IPS DF 4.7 (cell line): ENCODE data around the gene SLCO2B1.
"Not testable (repeated sequence)": the region's sequence is repeated elsewhere in the genome, so short reads cannot be mapped to it uniquely, and the experiment has no call there.

Source experiments
- DNase-seq: peaks from one replicate; pipeline ENCODE4 v3.0.0-alpha.2; 2013; ENCODE audit warnings: low spot score; ENCODE audit errors: extremely low read depth

SLCO2B1 gene, protein sequence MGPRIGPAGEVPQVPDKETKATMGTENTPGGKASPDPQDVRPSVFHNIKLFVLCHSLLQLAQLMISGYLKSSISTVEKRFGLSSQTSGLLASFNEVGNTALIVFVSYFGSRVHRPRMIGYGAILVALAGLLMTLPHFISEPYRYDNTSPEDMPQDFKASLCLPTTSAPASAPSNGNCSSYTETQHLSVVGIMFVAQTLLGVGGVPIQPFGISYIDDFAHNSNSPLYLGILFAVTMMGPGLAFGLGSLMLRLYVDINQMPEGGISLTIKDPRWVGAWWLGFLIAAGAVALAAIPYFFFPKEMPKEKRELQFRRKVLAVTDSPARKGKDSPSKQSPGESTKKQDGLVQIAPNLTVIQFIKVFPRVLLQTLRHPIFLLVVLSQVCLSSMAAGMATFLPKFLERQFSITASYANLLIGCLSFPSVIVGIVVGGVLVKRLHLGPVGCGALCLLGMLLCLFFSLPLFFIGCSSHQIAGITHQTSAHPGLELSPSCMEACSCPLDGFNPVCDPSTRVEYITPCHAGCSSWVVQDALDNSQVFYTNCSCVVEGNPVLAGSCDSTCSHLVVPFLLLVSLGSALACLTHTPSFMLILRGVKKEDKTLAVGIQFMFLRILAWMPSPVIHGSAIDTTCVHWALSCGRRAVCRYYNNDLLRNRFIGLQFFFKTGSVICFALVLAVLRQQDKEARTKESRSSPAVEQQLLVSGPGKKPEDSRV

DNA sequence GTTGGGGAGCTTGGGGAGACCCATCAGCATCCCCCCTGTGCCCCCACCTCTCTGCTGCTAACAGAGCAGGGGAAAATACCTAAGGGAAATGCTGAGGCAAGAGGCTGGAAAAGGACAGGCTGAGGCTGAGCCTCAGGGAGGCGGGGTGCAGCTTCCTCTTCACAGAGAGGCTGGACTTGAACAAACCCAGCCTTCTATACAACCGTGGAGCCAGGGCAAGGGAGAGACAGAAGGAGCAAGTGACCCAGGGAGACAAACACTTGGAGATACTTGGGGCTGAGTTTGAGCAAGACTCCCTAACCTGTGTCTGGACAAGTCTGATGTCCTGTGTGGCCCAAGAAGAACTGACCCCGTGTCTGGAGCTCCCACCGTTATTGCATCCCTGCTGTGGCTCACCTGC is at the start of gene SLCO2B1:
Gene SLCO2B1 (plus strand): TSS at position 229 of the 400 bp plus-strand sequence. CDS start 275 bp downstream, outside the sequence.
- no peak for DNase-seq

- DNase-seq: no peak
These were observed 49.3 kb upstream of the SLCO2B1 start for GRCh38 chr11:75101424-75102128.

- no peak for DNase-seq
These were observed 47.4 kb upstream of the SLCO2B1 start for GRCh38 chr11:75103380-75104026.

DNA sequence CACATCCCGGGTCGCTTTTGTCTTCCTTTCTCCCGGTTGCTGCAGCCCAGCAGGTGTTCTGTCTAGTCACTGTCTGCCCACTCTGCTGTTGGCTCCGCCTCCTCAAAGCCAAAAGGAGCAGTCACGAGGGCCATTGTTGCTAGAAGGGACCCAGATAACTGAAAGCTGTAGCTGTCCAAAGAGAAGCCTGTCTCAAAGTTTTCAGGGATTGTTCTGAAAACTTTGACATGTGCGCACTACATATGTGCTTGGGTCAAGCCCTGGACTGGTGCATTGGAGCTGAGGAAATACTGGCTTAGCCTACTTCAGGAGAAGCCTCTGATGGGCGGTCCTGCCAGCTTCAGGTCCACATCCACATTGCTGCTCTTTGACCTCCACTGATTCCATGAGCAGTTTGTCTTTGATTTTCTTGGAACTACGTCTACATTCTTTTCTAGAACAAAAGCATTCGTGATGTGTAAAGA is 45.4 kb upstream of the SLCO2B1 start:
- peak; percentile 25 for DNase-seq

- not testable (repeated sequence) for DNase-seq
These were observed 44.8 kb upstream of the SLCO2B1 start for GRCh38 chr11:75105967-75106681.

- DNase-seq: no peak
These were observed 43.7 kb upstream of the SLCO2B1 start for GRCh38 chr11:75107187-75107586.

- no peak for DNase-seq
These were observed 38.7 kb upstream of the SLCO2B1 start for GRCh38 chr11:75112200-75112599.

DNA sequence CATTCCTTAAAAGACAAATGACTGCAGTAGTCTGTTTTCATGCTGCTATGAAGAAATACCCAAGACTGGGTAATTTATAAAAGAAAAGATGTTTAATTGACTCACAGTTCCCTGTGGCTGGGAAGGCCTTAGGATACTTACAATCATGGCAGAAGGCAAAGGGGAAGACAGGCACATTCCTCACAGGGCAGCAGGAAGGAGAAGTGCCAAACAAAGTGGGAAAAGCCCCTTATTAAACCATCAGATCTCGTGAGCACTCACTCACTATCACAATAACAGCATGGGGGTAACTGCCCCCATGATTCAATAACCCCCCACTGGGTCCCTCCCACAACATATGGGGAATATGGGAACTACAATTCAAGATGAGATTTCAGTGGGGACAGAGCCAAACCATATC is 37.9 kb upstream of the SLCO2B1 start:
- no peak for DNase-seq

- DNase-seq: no peak
These were observed 36.4 kb upstream of the SLCO2B1 start for GRCh38 chr11:75114465-75114864.

DNA sequence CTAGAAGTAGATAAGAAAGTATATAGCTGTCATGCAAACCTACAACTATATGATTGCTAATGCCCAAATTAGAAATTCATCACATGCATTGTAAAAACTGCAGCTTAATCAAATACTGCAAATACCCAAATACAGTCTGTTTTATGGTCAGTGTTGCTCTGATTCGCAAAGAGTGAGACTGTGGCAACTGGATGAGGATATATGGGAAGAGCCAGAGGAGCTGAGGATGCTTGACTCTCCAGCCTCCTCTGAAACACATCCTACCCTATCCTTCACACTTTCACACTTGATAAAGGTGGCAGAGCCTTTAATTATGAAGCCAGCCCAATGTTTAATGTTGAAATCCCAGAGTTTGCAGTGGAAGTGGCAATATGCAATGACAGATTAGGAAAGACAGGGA is 32.3 kb upstream of the SLCO2B1 start:
- DNase-seq: no peak

DNA sequence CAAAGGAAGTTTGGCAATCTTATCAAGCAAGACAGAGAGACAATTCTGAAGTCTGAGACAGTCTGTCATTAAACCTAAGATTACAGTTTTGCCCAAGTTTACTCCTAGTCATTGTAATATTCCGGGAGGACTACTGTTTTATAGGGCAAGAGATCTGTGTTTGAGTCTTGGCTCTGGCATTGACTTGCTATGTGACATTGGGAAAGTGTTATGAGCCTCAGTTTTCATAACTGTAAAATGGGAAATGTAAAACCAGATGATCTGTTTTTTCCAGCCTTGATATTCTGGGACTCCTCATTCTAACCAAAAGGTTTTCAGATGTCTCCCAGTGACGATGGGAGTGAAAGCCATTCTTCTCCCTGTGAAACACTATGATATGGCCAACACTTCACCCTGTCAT is 24.3 kb upstream of the SLCO2B1 start:
- DNase-seq: no peak

DNA sequence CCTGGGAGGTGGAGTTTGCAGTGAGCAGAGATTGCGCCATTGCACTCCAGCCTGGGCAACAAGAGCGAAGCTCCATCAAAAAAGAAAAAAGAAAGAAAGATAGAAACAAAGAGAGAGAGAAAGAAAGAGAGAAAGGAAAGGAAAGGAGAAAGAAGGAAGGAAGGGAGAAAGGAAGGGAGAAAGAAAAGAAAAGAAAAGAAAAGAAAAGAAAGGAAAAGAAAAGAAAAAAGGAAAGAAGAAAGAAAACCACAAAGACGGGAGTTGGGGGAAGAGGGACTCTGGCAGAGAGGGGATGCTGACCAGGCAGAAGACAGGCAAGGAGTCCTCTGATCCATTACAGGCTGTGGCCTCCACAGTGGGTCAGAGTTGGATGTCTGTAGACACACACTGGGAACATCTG is 18.8 kb upstream of the SLCO2B1 start:
- DNase-seq: no peak

GRCh38 chr11:75133976-75134375 is 16.9 kb upstream of the SLCO2B1 start:
- no peak for DNase-seq

DNA sequence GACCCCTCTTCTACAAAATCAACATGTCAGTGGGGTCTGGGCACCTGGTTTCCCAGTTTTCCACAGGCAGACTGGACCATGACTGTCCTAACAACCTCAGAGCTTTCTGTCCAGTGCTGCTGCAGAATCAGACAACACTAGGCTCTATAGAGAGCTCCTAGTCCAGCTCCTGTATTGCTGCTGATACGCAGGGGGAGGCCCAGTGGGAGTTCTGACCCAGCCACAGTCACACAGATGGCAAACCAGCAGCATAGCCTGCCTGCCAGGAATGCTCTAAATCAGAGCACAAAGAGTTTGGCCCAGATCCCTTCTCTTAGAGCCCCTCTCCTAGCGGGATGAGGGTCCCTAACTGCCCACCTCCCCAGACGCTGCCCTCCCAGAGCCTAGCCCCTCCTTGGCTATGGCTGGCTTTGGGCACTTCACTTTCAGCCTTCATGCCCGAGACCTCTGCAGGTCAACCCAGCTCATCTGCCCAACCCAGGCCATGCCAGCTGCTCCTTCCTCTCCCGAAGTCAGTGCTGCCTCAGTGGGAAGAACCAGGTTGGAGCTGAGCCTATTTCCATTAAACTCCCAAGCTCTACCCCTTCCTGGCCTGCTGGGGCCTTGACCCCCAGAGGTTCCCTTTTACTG is 15.8 kb upstream of the SLCO2B1 start:
- no peak for DNase-seq

GRCh38 chr11:75135651-75136050 is 15.3 kb upstream of the SLCO2B1 start:
- no peak for DNase-seq

DNA sequence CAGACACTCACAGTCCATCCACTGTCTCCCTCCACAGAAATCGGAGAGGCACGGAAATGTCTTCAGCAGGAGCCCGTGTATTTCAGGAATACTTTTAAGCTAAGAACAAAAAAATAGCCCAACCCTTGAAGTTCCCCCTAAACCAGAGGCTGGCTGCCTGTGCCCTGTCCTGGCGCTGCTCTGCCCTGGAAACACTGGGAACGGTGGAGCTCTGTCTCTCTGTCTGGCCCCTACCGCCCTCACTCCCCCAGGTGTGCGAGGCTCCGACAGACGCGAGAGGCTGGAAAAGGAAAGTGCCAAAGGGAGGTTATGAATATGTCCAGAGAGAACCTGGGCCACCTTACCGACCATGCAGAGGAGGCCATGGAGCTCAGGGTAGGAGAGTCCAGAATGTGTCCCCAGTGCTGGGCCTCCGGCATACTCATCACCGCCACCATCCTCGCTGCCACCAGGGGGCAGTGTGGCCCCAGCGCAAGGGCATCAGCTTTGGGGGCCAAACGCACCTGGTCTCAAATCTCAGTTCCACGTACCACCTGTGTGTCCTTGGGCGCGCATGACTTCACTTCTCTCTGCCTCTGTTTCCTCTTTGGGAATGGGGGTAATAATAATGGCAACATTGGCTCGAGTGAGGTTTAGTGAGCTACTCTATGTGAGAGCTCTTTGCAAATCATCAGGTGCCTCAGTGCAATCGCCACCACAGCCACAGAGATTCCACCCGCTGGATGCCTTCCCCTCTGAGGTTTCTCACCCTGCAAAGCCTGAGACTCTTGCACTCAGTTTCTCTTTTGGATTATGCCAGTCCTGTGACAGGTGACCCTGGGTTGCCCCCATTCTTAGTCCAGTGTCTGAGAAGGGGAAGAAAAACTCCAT is 10.4 kb upstream of the SLCO2B1 start:
- peak; percentile 66 for DNase-seq

GRCh38 chr11:75141166-75141565 is 9.7 kb upstream of the SLCO2B1 start:
- DNase-seq: no peak

DNA sequence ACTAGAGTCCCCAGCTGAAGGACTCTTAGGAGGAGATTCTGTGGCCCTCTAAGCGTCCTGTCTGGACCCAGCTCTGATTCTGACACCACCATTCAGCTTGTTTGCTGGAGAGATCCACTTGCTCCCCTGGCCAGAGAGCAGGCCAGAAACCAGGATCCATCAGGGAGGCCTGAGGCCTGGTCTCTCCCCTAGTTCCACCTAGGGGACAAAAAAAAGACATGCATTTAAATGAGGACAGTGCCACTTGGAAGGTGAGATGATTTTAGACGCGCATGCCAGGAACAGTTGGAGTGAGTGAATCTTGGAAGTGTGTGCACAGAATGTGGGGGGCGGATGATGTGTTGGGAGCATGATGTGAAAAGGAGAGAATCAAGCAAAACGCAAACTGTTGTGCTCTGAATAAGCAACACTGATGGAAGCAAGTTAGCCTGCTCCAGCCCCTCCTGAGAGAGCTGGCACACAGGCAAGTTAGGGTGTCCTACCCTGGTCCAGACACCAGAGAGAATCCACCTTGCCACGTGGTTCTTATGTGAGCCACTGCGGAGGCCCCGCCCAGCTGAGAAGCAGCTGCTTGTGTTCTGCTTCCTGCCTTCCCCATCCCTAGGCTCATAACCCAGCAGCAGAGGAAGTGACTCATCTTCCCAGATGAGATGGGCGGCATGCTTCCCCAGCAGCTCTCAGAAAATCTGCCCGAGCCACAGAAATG is 8.0 kb upstream of the SLCO2B1 start:
- DNase-seq: peak; percentile 33

GRCh38 chr11:75143420-75143731 is 7.5 kb upstream of the SLCO2B1 start:
- no peak for DNase-seq
